VCaP (cell line): ENCODE results near the gene GPR84.

ENCODE experiments used
- H3K27ac ChIP-seq: fragments of 450-650 bp; 2 replicates; pipeline ENCODE4 v1.5.1; 2017
- CTCF ChIP-seq: fragments of 450-650 bp; conservative IDR thresholded peaks from 2 replicates; pipeline ENCODE4 v1.5.1; 2017; ENCODE audit warnings: mild to moderate bottlenecking, moderate library complexity

Gene GPR84

GRCh38 chr12:54386403-54387113, 22.3 kb upstream of the GPR84 start:
- no peak for TF ChIP-seq CTCF
- H3K27ac ChIP-seq: peak overlapping the region; percentile 95

- TF ChIP-seq CTCF: no peak
- H3K27ac ChIP-seq: peak overlapping the region; percentile 95
These were observed 21.1 kb upstream of the GPR84 start for GRCh38 chr12:54385251-54385914.

DNA sequence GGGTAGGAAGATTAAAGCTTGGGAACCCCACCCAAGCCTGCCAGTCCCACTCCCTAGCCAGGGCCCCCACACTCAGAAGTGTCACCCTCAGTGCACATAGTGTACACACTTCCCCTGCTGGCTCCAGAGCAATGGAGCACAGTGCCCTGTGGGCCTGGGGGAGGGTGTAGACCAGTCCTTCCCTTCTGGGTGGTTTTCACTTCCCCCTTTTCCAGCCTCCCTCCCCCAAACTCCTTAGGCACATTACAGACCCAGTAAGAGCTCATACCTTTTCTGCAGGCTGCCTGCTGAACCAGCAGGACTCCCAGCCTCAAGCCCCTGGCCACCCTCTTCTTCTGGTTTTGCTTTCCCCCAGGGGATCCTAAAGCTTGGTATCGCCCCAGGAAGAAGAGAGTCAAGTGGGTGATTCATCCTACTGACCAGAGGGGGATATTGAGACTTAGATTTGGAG, 20.3 kb upstream of the GPR84 start, which contains the start of gene ZNF385A:
ZNF385A (minus strand) TSS at position 143 of the 451 bp plus-strand sequence. CDS start 219 bp downstream, outside the sequence.
- peak within 1 kb of the TSS; percentile 95 for H3K27ac ChIP-seq
- no peak for TF ChIP-seq CTCF

DNA sequence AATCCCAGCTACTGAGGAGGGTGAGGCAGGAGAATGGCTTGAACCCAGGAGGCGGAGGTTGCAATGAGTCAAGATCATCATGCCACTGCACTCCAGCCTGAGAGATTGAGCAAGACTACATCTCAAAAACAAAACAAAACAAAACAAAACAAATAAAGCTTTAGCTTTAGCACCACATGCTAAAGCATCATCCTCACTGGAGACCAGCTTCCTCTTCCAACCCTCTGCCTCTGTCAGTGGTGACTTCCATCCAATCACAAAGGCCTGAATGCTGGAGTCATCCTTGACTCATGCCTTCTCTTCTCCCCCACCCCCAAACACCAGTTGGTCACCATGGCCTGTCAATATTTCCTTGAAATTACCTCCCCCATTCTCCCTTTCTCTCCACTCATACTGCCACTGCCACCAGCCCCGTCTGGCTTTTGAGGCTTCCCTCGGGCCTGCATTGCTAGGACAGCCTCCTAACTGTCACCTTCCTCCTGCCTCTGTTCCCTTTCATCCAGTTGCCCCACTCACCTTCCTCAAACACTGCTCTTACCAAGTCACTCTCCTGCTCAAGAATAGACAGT, 18.8 kb upstream of the GPR84 start:
- TF ChIP-seq CTCF: no peak
- H3K27ac ChIP-seq: no peak overlapping the region

- no peak overlapping the region for H3K27ac ChIP-seq
- TF ChIP-seq CTCF: no peak
These were observed 16.9 kb upstream of the GPR84 start for GRCh38 chr12:54381136-54381535.

DNA sequence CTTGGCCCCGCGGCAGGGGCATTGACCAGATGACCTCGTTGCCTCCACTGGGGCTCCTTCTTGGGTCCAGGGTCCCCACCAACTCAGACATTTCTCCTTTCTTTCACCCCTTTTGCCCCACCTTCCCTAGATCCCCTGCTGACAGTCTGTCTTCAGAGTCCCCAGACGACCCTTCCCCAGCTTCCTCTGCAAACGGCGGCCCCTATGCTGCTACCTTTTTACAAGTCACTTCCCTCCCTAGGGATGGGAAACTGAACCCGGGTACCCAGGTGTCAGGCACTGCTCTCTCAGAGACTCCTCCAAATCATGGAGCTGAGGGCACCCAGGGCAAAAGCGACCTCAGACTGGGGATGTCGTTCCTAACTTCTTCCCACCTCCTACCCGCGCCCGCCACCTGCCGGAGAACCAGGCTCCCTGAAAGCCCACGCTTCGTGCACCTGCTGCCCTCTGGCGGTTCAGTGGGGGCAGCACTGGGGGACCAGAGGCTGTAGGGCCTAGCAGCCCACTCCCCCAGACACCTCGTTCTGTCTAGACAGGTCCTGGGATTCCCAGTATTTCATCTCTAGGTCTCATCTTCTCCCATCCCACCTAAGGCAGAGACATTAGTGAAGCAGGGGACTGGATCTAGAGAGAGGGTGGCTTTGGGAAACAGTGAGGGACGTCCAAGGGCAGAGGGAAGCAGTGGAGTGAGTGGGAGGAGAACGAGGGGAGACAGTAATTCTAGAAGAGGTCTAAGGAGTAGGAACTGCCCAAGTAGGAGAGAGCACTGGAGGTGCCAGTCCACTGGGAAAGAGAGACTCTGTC, 15.3 kb upstream of the GPR84 start:
- H3K27ac ChIP-seq: peak overlapping the region; percentile 71
- peak; percentile 100 for TF ChIP-seq CTCF
